Osteoblast (primary cell): ENCODE results near the gene ST6GALNAC5. TPM values are rescaled to one million over a fixed set of nuclear protein-coding genes. Genes with fewer than 3 reads are reported as not detected.

ENCODE experiments used
- DNase-seq: peaks from one replicate; pipeline ENCODE4 v3.0.0; 2011; ENCODE audit warnings: low spot score, mixed read lengths; ENCODE audit not compliant: insufficient read length; ENCODE audit errors: missing footprints
- H2AFZ ChIP-seq: 2 replicates; pipeline ENCODE4 v1.6.0; 2011; ENCODE audit warnings: mild to moderate bottlenecking, low read length
- H3K27ac ChIP-seq: 2 replicates; pipeline ENCODE4 v1.5.1; 2011; ENCODE audit warnings: mild to moderate bottlenecking, low read depth, low read length, moderate library complexity
- H3K27me3 ChIP-seq: 2 replicates; pipeline ENCODE4 v1.6.0; 2012; ENCODE audit warnings: mild to moderate bottlenecking, control low read depth, inconsistent platforms, low read length, moderate library complexity; ENCODE audit not compliant: insufficient read depth
- H3K36me3 ChIP-seq: 2 replicates; pipeline ENCODE4 v1.5.1; 2011; ENCODE audit warnings: mild to moderate bottlenecking, low read length, control low read depth, moderate library complexity; ENCODE audit not compliant: insufficient read depth
- H3K4me1 ChIP-seq: 2 replicates; pipeline ENCODE4 v1.5.1; 2011; ENCODE audit warnings: mild to moderate bottlenecking, low read length, control low read depth, moderate library complexity; ENCODE audit not compliant: insufficient read depth
- H3K4me2 ChIP-seq: 2 replicates; pipeline ENCODE4 v1.6.0; 2011; ENCODE audit warnings: mild to moderate bottlenecking, low read length; ENCODE audit not compliant: insufficient read depth
- H3K4me3 ChIP-seq: fragments of 200-600 bp; sonication (generic); 3 replicates; pipeline ENCODE4 v1.5.1; 2012; ENCODE audit warnings: mild to moderate bottlenecking, low read length, inconsistent platforms; ENCODE audit not compliant: insufficient read depth
- H3K79me2 ChIP-seq: 2 replicates; pipeline ENCODE4 v1.6.0; 2012; ENCODE audit warnings: mild to moderate bottlenecking, low read length, control low read depth, inconsistent platforms; ENCODE audit not compliant: insufficient read depth
- H3K9me3 ChIP-seq: 2 replicates; pipeline ENCODE4 v1.5.1; 2011; ENCODE audit warnings: low read depth, low read length, control low read depth
- H4K20me1 ChIP-seq: 2 replicates; pipeline ENCODE4 v1.6.0; 2012; ENCODE audit warnings: mild to moderate bottlenecking, low read length, control low read depth; ENCODE audit not compliant: insufficient read depth
- total RNA-seq: library from RNA; depleted of rRNA; stranded (reverse); fragments of >200 nt; gene quantifications from 2 replicates; pipeline ENCODE4 v1.2.3, GENCODE V29; 2012
- TF ChIP-seq, protein P1 (sequence below): IDR thresholded peaks from 2 replicates; pipeline ENCODE4 v1.5.1; 2011; ENCODE audit warnings: mild to moderate bottlenecking, low read depth, low read length, moderate library complexity; ENCODE audit errors: extremely low read depth

The ST6GALNAC5 gene
- total RNA-seq, 1 donor: 1.1 TPM

DNA sequence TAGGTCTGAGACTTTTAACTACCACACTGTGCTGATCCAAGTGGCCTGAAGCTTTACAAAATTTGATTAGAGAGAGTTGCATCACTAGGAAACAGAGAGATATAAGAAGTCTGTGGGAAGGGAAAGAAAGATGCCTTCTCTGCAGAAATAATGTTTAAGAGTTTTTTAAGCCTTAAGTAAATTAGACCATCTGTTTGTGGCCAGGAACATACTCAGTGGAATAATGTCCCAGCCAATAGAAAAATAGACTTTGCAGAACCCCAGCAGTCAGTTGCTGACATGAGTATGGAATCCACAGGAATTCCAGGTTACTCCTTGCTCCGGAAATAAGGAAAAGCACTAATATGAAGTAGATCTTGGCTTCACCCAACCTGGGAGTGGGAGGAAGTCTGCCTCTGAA lies 144.8 kb downstream of the ST6GALNAC5 start:
- no peak for DNase-seq
- H3K4me1 ChIP-seq: no peaks in the 10 kb centered on the region

DNA sequence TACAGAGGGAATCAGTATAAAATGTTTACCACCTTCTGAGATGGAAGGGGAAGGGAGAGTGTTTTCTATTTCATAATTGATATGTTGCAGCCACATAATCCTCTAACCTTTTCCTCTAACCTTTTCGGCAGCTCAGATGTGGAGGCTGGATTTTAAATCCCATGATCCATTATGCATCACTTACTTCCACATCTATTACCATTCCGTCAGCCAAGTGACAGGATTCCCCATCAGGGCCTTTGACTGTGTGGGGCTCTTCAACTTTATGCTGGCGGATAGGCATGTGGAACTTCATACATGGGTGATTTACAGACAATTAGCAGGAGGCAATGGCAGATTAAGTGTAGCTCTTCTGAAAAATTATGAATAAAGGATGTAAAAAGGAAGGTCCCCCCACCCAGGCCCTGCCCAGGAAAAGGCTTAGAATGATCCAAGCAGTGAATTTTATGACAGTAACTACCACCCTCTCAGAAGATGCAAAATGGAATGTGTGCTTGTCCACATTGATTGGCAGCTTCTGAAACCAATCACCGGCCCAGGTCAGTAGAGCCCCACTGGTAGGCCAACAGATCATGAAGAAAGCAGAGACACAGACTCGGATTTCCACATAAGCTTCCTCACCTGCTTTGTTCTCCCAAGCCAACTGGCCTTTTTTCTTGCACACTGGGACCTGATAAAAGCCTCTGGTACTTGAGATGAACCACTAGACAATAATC lies 147.0 kb downstream of the ST6GALNAC5 start:
- Histone ChIP-seq H2AFZ (no peak overlapping the region), H3K4me3 (no peak overlapping the region), H4K20me1 (no peaks in the 10 kb centered on the region), H3K79me2 (no peaks in the 10 kb centered on the region), H3K27me3 (peaks cover 5% of the 10 kb centered on the region), H3K36me3 (no peaks in the 10 kb centered on the region), H3K4me2 (no peak overlapping the region), H3K4me1 (no peaks in the 10 kb centered on the region), H3K9me3 (no peaks in the 10 kb centered on the region), H3K27ac (no peak overlapping the region)
- DNase-seq: no peak
- TF ChIP-seq, protein P1, sequence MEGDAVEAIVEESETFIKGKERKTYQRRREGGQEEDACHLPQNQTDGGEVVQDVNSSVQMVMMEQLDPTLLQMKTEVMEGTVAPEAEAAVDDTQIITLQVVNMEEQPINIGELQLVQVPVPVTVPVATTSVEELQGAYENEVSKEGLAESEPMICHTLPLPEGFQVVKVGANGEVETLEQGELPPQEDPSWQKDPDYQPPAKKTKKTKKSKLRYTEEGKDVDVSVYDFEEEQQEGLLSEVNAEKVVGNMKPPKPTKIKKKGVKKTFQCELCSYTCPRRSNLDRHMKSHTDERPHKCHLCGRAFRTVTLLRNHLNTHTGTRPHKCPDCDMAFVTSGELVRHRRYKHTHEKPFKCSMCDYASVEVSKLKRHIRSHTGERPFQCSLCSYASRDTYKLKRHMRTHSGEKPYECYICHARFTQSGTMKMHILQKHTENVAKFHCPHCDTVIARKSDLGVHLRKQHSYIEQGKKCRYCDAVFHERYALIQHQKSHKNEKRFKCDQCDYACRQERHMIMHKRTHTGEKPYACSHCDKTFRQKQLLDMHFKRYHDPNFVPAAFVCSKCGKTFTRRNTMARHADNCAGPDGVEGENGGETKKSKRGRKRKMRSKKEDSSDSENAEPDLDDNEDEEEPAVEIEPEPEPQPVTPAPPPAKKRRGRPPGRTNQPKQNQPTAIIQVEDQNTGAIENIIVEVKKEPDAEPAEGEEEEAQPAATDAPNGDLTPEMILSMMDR: no peak

More for the DNA sequence above, 144.8 kb downstream of the ST6GALNAC5 start:
- no peak overlapping the region for H2AFZ ChIP-seq
- H4K20me1 ChIP-seq: no peaks in the 10 kb centered on the region
- TF ChIP-seq, protein P1: no peak
- H3K9me3 ChIP-seq: no peaks in the 10 kb centered on the region
- no peaks in the 10 kb centered on the region for H3K79me2 ChIP-seq
- no peak overlapping the region for H3K4me3 ChIP-seq
- no peaks in the 10 kb centered on the region for H3K36me3 ChIP-seq
- H3K27ac ChIP-seq: no peak overlapping the region
- peaks cover 5% of the 10 kb centered on the region for H3K27me3 ChIP-seq
- no peak overlapping the region for H3K4me2 ChIP-seq

DNA sequence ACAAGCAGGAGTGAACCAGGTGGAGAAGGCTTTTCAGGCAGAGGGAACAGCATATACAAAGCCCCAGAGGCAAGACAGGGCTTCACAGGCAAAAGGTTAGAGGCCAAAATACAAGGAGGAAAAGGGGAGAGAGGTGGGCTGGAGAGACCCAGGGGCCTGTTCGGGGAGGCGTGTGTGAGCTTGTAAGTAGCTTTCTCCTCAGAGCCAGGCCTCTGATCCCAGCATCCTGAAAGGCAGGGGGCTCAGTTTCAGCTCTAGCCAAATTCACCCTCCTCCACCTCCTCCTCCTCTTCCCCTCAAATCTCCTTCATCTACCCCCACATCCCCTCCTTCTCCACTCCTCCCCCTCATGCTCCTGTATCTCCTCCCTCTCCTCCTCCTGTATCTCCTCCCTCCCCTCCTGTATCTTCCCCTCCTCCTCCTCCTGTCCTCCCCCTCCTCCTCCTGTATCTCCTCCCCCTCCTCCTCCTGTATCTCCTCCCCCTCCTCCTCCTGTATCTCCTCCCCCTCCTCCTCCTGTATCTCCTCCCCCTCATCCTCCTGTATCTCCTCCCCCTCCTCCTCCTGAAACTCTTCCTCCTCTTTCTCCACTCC lies 148.6 kb downstream of the ST6GALNAC5 start:
- Histone ChIP-seq H4K20me1 (no peaks in the 10 kb centered on the region), H3K4me1 (no peaks in the 10 kb centered on the region), H3K79me2 (no peaks in the 10 kb centered on the region), H3K27me3 (peaks cover 5% of the 10 kb centered on the region), H3K27ac (no peak overlapping the region), H3K4me2 (no peak overlapping the region), H3K36me3 (no peaks in the 10 kb centered on the region), H3K4me3 (no peak overlapping the region), H3K9me3 (no peaks in the 10 kb centered on the region), H2AFZ (no peak overlapping the region)
- DNase-seq: peak; percentile 42
- TF ChIP-seq, protein P1: no peak

DNA sequence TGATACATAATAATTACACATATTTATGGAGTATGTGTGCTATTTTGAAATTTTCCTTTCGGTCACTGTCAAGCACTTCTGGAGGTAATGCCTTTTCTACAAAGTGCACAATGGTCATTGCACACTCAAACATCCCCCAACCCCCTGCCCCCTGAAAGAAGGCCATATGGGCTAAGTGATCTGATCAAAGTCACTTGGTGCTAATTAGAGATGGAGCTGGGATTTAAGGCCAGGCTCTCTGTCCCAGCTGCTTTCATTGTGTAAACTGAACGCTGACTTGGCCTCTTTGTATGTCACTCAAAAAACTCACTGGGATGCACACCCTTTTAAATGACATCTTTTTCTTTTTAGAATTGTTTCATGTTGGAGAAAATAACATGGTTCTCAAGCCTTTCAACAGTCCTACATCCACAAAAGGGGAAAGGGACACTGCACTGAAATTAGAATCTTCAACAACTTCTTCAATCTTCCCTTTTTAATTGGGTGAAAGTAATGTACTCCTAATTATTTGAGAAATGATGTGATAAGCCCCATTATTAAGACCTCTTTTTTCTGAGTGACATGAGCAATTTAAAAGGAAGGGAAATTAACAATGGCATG lies 149.2 kb downstream of the ST6GALNAC5 start:
- H3K4me2 ChIP-seq: no peak overlapping the region
- H3K27me3 ChIP-seq: peaks cover 5% of the 10 kb centered on the region
- DNase-seq: no peak
- H3K36me3 ChIP-seq: no peaks in the 10 kb centered on the region
- no peak overlapping the region for H3K4me3 ChIP-seq
- TF ChIP-seq, protein P1: no peak
- H3K4me1 ChIP-seq: no peaks in the 10 kb centered on the region
- H2AFZ ChIP-seq: no peak overlapping the region
- H4K20me1 ChIP-seq: no peaks in the 10 kb centered on the region
- no peak overlapping the region for H3K27ac ChIP-seq
- no peaks in the 10 kb centered on the region for H3K79me2 ChIP-seq
- no peaks in the 10 kb centered on the region for H3K9me3 ChIP-seq
